ENCODE data around the gene PPP2R5C.

The PPP2R5C gene

GRCh38 chr14:101755591-101756324 lies 5.8 kb upstream of the PPP2R5C start:
- DNase-seq (ENCODE audit: low read depth), result no peak

GRCh38 chr14:101757064-101757838 lies 4.3 kb upstream of the PPP2R5C start:
- no peak for DNase-seq (ENCODE audit: low read depth)

GRCh38 chr14:101757839-101758211 lies 3.7 kb upstream of the PPP2R5C start:
- DNase-seq (ENCODE audit: low read depth), result no peak

- no peak for DNase-seq (ENCODE audit: low read depth)
Measured at GRCh38 chr14:101758913-101759593, 2.5 kb upstream of the PPP2R5C start.

- DNase-seq (ENCODE audit: low read depth), result peak; percentile 95
Measured at GRCh38 chr14:101760138-101761011, 1.1 kb upstream of the PPP2R5C start.

- DNase-seq (ENCODE audit: low read depth), result peak; percentile 27
Measured at GRCh38 chr14:101761881-101762529, 496 bp downstream of the PPP2R5C start.

GRCh38 chr14:101762530-101763101 lies 1.1 kb downstream of the PPP2R5C start:
- no peak for DNase-seq (ENCODE audit: low read depth)

GRCh38 chr14:101763941-101764709 lies 2.6 kb downstream of the PPP2R5C start:
- DNase-seq (ENCODE audit: low read depth), result no peak

- DNase-seq (ENCODE audit: low read depth), result no peak
Measured at GRCh38 chr14:101767618-101768362, 6.3 kb downstream of the PPP2R5C start.

- DNase-seq (ENCODE audit: low read depth), result no peak
Measured at GRCh38 chr14:101770183-101770582, 8.7 kb downstream of the PPP2R5C start.

- no peak for DNase-seq (ENCODE audit: low read depth)
Measured at GRCh38 chr14:101772770-101773169, 11.3 kb downstream of the PPP2R5C start.

GRCh38 chr14:101773378-101773777 lies 11.9 kb downstream of the PPP2R5C start:
- DNase-seq (ENCODE audit: low read depth), result no peak

- no peak for DNase-seq (ENCODE audit: low read depth)
Measured at GRCh38 chr14:101774006-101774795, 12.7 kb downstream of the PPP2R5C start.

- no peak for DNase-seq (ENCODE audit: low read depth)
Measured at GRCh38 chr14:101774814-101775213, 13.3 kb downstream of the PPP2R5C start.

GRCh38 chr14:101775826-101776225 lies 14.3 kb downstream of the PPP2R5C start:
- DNase-seq (ENCODE audit: low read depth), result no peak

- DNase-seq (ENCODE audit: low read depth), result no peak
Measured at GRCh38 chr14:101776344-101776743, 14.8 kb downstream of the PPP2R5C start.

- no peak for DNase-seq (ENCODE audit: low read depth)
Measured at GRCh38 chr14:101780390-101780789, 18.9 kb downstream of the PPP2R5C start.

- no peak for DNase-seq (ENCODE audit: low read depth)
Measured at GRCh38 chr14:101780887-101781239, 19.4 kb downstream of the PPP2R5C start.
